Activated naive CD4-positive, alpha-beta T cell treated with anti-CD3 and anti-CD28 coated beads, Interleukin-2, amount 50 U/mL, for 24 hours (primary cell): ENCODE results near the gene ANKRD50.

Experiments
- H3K27ac Mint-ChIP-seq: one replicate; pipeline ENCODE4 v1.8.0; 2021; ENCODE audit warnings: mild to moderate bottlenecking, mixed read lengths
- H3K27me3 Mint-ChIP-seq: one replicate; pipeline ENCODE4 v1.8.0; 2021; ENCODE audit warnings: mixed read lengths
- H3K36me3 Mint-ChIP-seq: one replicate; pipeline ENCODE4 v1.8.0; 2021; ENCODE audit warnings: mixed read lengths
- H3K4me1 Mint-ChIP-seq: one replicate; pipeline ENCODE4 v1.8.0; 2021; ENCODE audit warnings: mixed read lengths
- H3K4me3 Mint-ChIP-seq: one replicate; pipeline ENCODE4 v1.8.0; 2021; ENCODE audit warnings: mild to moderate bottlenecking, mixed read lengths
- H3K9me3 Mint-ChIP-seq: one replicate; pipeline ENCODE4 v1.8.0; 2021; ENCODE audit warnings: mixed read lengths

The ANKRD50 gene

GRCh38 chr4:124722071-124722470 lies 9.5 kb upstream of the ANKRD50 start:
- Mint-ChIP-seq H3K27ac (no peak overlapping the region), H3K4me1 (no peaks in the 10 kb centered on the region), H3K9me3 (no peaks in the 10 kb centered on the region), H3K27me3 (no peaks in the 10 kb centered on the region), H3K36me3 (no peaks in the 10 kb centered on the region), H3K4me3 (no peak overlapping the region)

- peaks cover 5% of the 10 kb centered on the region for H3K27me3 Mint-ChIP-seq
- no peaks in the 10 kb centered on the region for H3K9me3 Mint-ChIP-seq
- no peak overlapping the region for H3K4me3 Mint-ChIP-seq
- H3K36me3 Mint-ChIP-seq: no peaks in the 10 kb centered on the region
- no peak overlapping the region for H3K27ac Mint-ChIP-seq
- peaks cover 8% of the 10 kb centered on the region for H3K4me1 Mint-ChIP-seq
Observed at GRCh38 chr4:124717101-124717500, 4.6 kb upstream of the ANKRD50 start.

- no peaks in the 10 kb centered on the region for H3K9me3 Mint-ChIP-seq
- no peak overlapping the region for H3K27ac Mint-ChIP-seq
- H3K27me3 Mint-ChIP-seq: peaks cover 7% of the 10 kb centered on the region
- peaks cover 8% of the 10 kb centered on the region for H3K4me1 Mint-ChIP-seq
- H3K4me3 Mint-ChIP-seq: peak overlapping the region; percentile 86
- no peaks in the 10 kb centered on the region for H3K36me3 Mint-ChIP-seq
Observed at GRCh38 chr4:124713185-124713592, 657 bp upstream of the ANKRD50 start.

GRCh38 chr4:124711471-124712371 lies 811 bp downstream of the ANKRD50 start:
- peaks cover 12% of the 10 kb centered on the region for H3K27me3 Mint-ChIP-seq
- no peaks in the 10 kb centered on the region for H3K36me3 Mint-ChIP-seq
- H3K4me1 Mint-ChIP-seq: peaks cover 8% of the 10 kb centered on the region
- H3K9me3 Mint-ChIP-seq: no peaks in the 10 kb centered on the region
- H3K4me3 Mint-ChIP-seq: no peak overlapping the region
- H3K27ac Mint-ChIP-seq: no peak overlapping the region

- H3K9me3 Mint-ChIP-seq: no peaks in the 10 kb centered on the region
- H3K27ac Mint-ChIP-seq: no peak overlapping the region
- H3K4me1 Mint-ChIP-seq: peaks cover 8% of the 10 kb centered on the region
- H3K4me3 Mint-ChIP-seq: no peak overlapping the region
- peaks cover 12% of the 10 kb centered on the region for H3K27me3 Mint-ChIP-seq
- no peaks in the 10 kb centered on the region for H3K36me3 Mint-ChIP-seq
Observed at GRCh38 chr4:124710911-124711310, 1.6 kb downstream of the ANKRD50 start.

GRCh38 chr4:124710015-124710741 lies 2.4 kb downstream of the ANKRD50 start:
- Mint-ChIP-seq H3K4me3 (no peak overlapping the region), H3K27ac (no peak overlapping the region), H3K9me3 (no peaks in the 10 kb centered on the region), H3K27me3 (peaks cover 12% of the 10 kb centered on the region), H3K4me1 (peaks cover 8% of the 10 kb centered on the region), H3K36me3 (no peaks in the 10 kb centered on the region)

GRCh38 chr4:124708517-124709300 lies 3.8 kb downstream of the ANKRD50 start:
- Mint-ChIP-seq H3K4me1 (peaks cover 8% of the 10 kb centered on the region), H3K27me3 (peaks cover 12% of the 10 kb centered on the region), H3K27ac (no peak overlapping the region), H3K36me3 (no peaks in the 10 kb centered on the region), H3K9me3 (no peaks in the 10 kb centered on the region), H3K4me3 (no peak overlapping the region)

- H3K4me1 Mint-ChIP-seq: no peaks in the 10 kb centered on the region
- H3K27ac Mint-ChIP-seq: no peak overlapping the region
- no peaks in the 10 kb centered on the region for H3K36me3 Mint-ChIP-seq
- H3K27me3 Mint-ChIP-seq: peaks cover 6% of the 10 kb centered on the region
- H3K9me3 Mint-ChIP-seq: no peaks in the 10 kb centered on the region
- no peak overlapping the region for H3K4me3 Mint-ChIP-seq
Observed at GRCh38 chr4:124705393-124705792, 7.1 kb downstream of the ANKRD50 start.

GRCh38 chr4:124703154-124703553 lies 9.4 kb downstream of the ANKRD50 start:
- no peaks in the 10 kb centered on the region for H3K36me3 Mint-ChIP-seq
- H3K4me1 Mint-ChIP-seq: no peaks in the 10 kb centered on the region
- peaks cover 6% of the 10 kb centered on the region for H3K27me3 Mint-ChIP-seq
- H3K27ac Mint-ChIP-seq: no peak overlapping the region
- H3K9me3 Mint-ChIP-seq: no peaks in the 10 kb centered on the region
- no peak overlapping the region for H3K4me3 Mint-ChIP-seq

GRCh38 chr4:124697441-124697840 lies 15.1 kb downstream of the ANKRD50 start:
- H3K27me3 Mint-ChIP-seq: peaks cover 6% of the 10 kb centered on the region
- no peaks in the 10 kb centered on the region for H3K36me3 Mint-ChIP-seq
- H3K4me3 Mint-ChIP-seq: no peak overlapping the region
- no peak overlapping the region for H3K27ac Mint-ChIP-seq
- no peaks in the 10 kb centered on the region for H3K4me1 Mint-ChIP-seq
- peaks cover 8% of the 10 kb centered on the region for H3K9me3 Mint-ChIP-seq

- Mint-ChIP-seq H3K4me3 (no peak overlapping the region), H3K4me1 (no peaks in the 10 kb centered on the region), H3K36me3 (no peaks in the 10 kb centered on the region), H3K27ac (no peak overlapping the region), H3K9me3 (peaks cover 8% of the 10 kb centered on the region), H3K27me3 (peaks cover 6% of the 10 kb centered on the region)
Observed at GRCh38 chr4:124696182-124696581, 16.4 kb downstream of the ANKRD50 start.

GRCh38 chr4:124694946-124695598 lies 17.5 kb downstream of the ANKRD50 start:
- no peaks in the 10 kb centered on the region for H3K4me1 Mint-ChIP-seq
- H3K36me3 Mint-ChIP-seq: no peaks in the 10 kb centered on the region

GRCh38 chr4:124694306-124694705 lies 18.2 kb downstream of the ANKRD50 start:
- Mint-ChIP-seq H3K4me3 (no peak overlapping the region), H3K27me3 (peaks cover 4% of the 10 kb centered on the region), H3K9me3 (peaks cover 8% of the 10 kb centered on the region), H3K36me3 (no peaks in the 10 kb centered on the region), H3K4me1 (no peaks in the 10 kb centered on the region), H3K27ac (no peak overlapping the region)

More at GRCh38 chr4:124694946-124695598, 17.5 kb downstream of the ANKRD50 start:
- Mint-ChIP-seq H3K9me3 (peaks cover 8% of the 10 kb centered on the region), H3K27me3 (peaks cover 6% of the 10 kb centered on the region), H3K27ac (no peak overlapping the region), H3K4me3 (no peak overlapping the region)

GRCh38 chr4:124691801-124692200 lies 20.7 kb downstream of the ANKRD50 start:
- Mint-ChIP-seq H3K27ac (no peak overlapping the region), H3K9me3 (peaks cover 8% of the 10 kb centered on the region), H3K4me3 (no peak overlapping the region), H3K36me3 (no peaks in the 10 kb centered on the region), H3K27me3 (peaks cover 3% of the 10 kb centered on the region), H3K4me1 (no peaks in the 10 kb centered on the region)

GRCh38 chr4:124686279-124686678 lies 26.3 kb downstream of the ANKRD50 start:
- Mint-ChIP-seq H3K36me3 (no peaks in the 10 kb centered on the region), H3K4me1 (no peaks in the 10 kb centered on the region), H3K9me3 (no peaks in the 10 kb centered on the region), H3K27ac (no peak overlapping the region), H3K4me3 (no peak overlapping the region), H3K27me3 (no peaks in the 10 kb centered on the region)
